ENCODE data around the gene MBTD1.
"Not testable (repeated sequence)": the region's sequence is repeated elsewhere in the genome, so short reads cannot be mapped to it uniquely, and the experiment has no call there.

The MBTD1 gene

DNA sequence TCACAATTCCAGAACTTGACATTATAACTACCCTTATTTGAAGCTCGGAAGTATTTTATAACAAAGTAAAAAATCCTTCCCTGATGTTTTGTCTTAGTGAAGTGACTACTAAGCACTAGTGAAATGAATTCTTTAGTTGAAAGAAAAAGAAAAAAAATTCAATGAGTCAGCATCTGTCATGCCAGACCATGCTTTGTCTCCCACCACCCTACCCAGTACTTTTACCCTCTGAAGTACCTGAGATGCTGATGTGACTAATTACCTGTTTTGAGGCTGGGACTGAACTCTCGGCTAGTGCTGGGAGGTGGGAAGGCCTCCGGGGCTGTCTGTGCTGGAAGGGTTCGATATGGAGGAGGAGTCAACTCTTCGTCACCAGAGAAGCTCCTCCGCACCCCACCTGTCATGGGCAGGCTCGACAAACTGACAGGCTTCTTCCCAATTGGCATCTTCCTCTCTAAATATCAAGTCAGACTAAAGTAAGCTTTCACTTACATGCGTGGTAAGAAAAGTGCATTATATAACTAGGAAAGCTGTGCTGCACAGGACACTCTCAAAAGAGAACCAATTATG, 74.0 kb downstream of the MBTD1 start:
- DNase-seq: no peak

DNA sequence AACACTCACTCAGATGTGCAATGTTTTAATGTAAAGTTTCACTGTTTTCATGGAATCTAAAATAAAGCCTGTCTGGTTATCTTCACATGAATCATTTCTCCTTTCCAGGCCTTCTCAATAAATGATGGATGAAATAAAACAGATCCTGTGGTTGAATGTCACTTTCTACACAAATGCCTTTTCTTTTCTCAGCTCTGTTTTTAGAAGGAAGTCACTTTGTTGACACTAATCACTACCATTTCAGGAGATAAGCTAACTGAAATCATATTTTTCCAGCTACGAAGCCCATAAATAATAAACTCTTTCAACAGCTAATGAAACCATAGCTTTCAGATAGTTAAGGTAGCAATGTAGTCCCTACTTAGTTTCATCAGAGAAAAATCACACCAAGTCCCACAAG, 75.7 kb downstream of the MBTD1 start:
- DNase-seq: no peak

DNA sequence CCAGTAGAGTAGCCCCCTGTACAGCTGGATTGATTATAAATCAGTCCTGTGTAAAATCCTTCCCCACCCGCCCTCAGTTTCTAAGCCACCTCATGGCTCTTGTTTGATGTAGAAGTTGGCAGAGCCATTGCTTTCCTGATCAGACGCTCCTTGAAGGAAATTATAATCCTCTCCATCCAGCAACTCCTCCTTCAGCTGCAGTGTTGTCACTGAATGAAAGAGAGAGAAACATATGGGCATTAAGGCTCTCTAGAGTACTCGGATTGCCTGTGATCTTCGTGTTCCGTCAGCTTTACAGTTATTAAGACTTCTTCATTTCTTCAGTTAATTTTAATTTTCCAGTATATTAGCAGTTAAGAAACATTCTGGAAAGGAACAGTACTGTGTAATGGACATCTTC, 79.4 kb downstream of the MBTD1 start:
- DNase-seq: no peak

DNA sequence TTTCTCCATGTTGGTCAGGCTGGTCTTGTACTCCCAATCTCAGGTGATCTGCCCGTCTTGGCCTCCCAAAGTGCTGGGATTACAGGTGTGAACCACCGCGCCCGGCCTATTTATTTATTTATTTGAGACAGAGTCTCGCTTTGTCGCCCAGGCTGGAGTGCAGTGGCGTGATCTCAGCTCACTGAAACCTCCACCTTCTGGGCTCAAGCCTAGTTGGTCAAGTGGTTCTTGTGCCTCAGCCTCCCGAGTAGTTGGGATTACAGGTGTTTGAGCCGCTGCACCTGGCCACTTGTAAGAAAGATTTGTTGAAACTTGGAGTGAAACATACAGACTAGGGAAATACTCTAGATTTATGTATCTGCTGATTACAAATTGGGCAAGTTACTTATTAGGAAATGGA, 87.8 kb downstream of the MBTD1 start:
- not testable (repeated sequence) for DNase-seq

DNA sequence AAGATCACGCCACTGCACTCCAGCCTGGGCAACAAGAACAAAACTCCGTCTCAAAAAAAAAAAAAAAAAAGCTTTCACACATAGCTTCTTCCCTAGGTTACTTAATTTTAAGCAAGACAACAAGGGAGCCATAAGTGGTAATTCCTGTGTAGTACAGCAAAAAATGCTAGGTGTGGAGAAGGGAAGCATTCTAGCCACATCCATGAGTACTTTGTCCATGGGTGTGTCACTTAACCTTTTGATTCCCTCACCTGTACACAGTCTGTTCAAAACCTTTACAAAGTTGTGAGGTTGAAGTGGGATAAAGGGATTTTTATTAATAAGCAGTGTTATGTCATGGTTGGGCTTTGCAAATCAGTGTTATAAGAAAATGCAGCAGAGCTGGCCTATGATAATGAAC, 89.1 kb downstream of the MBTD1 start:
- DNase-seq: no peak

DNA sequence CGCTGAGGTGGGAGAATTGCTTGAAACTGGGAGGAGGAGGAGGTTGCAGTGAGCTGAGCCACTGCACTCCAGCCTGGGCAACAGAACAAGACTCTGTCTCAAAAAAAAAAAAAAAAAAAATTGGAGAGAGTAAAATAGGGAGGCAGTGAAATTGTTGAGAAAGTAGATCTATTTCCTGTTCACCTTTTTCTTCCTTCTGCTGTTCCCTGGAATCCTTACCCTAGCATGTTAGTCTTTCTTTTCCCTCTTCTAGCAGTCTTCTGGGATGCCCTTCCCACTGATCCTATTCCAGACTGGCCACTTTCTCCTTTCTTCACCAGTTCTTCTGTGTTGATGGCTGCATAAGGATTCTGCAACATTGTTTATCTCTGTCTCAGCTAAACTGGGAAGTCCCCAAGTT, 90.5 kb downstream of the MBTD1 start:
- no peak for DNase-seq

DNA sequence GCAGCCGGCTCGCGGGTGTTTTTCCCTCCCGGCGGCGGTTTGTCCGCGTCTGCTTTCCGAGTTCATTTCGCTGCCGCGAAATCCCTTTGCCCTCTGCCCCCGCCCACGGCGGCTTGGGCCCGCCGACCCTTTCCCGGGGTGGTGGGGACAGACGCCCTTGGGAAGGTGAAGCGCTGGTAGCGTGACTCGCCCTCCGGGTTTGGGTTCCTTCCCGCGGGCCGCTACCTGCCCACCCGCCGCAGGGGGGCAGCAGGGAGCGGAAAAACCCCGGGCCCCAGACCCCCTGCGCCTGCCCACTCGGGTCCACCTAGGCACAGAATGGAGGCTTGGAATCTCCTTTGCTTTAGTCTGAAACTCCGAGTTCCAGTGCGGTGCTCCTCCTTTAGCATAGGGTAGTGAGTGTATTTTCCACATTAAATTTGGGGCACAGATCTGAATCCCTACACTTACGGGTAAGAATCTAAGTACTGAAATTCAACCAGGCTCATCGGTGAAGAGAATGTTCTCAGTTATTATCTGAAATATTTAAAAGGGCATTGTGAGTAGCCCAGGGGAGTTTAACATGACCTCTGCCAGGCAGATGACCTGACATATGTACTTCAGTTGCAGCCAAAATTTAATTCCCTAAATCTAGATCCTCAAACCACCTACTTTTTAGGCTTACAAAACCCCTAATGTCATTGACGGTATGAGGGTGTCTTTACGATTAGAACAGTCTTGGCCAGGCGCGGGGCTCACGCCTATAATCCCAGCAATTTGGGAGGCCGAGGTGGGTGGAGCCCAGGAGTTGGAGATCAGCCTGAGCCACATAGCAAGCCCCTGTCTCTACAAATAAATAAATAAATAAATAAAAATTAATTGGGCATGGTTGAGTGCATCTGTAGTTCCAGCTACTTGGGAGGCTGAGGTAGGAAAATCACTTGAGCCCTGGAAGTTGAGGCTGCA, 92.6 kb downstream of the MBTD1 start:
- peak; percentile 38 for DNase-seq

DNA sequence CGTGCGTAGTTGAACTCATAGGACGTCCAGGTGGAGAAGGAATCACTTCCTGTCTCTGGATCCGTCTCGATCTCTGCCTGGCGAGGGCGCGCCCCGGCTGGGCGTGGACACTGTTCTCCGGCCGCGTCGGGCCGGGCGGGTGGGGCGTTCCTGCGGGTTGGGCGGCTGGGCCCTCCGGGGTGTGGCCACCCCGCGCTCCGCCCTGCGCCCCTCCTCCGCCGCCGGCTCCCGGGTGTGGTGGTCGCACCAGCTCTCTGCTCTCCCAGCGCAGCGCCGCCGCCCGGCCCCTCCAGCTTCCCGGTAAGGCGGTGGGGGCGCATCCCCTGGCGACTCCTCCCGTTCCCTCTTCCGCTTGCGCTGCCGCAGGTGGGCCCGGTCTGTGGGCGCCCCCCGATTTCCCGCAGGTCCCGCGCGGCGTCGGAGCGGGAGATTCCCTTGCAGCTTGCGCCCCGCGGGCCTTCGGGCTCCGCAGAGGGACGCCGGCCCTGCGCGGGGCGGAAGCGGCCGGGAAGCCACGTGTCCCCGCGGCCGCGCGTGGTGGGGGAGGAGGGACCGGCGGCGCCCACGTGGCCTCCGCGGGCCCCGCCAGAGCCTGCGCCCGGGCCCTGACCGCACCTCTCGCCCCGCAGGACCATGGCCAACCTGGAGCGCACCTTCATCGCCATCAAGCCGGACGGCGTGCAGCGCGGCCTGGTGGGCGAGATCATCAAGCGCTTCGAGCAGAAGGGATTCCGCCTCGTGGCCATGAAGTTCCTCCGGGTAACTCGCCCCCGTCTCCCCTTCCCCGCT, 93.5 kb downstream of the MBTD1 start, which contains the start of gene NME2:
Gene NME2 (plus strand): TSS at position 214 of the 789 bp plus-strand sequence. CDS start 420 bp downstream, at position 634.
- DNase-seq: peak; percentile 53

DNA sequence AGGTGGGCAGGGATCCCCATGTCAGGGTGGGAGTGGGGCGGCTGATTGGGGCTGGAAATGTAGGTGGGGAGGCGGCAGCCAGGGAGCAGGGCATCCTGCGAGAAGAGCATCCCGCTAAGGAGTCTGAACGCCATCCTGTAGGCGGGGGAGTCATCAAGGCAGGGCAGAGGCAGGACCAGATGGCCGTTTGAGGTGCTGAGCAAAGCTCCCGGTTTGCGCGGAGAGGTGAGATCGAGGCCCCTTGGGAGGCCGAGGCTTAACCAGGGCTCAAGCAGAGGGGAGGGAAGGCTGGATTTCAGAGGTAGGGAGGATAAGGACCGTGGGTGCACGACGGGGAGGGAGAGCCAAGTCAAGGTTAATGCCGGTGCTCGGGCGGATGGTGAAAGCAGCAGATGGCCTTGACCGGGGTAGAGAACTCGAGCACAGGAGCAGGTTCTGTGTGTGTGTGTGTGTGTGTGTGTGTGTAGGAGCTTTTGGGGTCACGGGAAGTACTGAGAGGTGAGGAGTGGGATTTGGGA, 94.1 kb downstream of the MBTD1 start:
- no peak for DNase-seq

DNA sequence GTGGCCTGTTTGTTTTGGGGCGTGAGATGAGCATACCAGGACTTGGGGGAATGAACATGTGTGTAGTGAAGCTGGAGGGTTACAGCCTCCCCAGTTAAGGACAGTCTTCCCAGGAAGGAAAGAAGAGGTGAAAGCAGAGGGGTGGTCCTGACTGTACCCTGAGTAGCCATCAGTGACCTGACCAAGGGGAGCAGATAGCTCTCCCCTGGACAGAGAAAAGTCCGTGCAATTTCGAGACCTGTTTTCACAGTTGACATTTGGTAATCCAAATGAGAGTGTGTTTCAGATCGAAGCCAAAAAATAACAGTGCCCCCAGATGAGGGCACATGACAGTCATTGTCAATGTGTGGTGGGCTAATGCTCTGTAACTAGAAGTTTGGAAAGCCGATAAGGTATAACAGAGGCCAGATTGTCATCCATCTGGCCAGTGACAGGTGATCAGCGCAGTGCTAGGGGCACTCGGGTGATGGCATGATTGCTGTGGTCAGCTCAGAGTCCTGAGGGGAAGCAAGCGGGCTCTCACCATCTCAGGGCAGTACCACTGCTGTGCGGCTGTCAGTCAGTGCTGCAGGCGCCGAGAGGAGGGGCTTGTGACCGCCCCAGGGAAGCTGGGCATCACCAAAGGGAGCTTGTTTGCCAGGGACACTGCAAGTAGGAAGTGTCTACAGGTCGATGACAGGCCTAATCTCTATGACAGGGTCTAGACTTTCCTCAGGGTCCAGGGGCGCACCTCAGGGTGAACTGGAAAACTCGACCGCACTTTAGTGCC, 94.8 kb downstream of the MBTD1 start:
- DNase-seq: no peak

DNA sequence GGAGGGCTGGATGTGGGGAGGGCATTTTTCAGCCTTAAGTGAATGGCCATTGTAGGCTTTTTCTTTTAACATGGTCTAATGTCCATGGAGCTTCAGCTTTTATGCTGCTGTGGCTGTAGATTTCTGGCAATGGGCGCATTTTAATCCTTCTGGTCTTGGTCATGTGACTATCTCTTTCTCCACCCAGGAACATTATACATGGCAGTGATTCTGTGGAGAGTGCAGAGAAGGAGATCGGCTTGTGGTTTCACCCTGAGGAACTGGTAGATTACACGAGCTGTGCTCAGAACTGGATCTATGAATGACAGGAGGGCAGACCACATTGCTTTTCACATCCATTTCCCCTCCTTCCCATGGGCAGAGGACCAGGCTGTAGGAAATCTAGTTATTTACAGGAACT, 98.3 kb downstream of the MBTD1 start:
- no peak for DNase-seq

DNA sequence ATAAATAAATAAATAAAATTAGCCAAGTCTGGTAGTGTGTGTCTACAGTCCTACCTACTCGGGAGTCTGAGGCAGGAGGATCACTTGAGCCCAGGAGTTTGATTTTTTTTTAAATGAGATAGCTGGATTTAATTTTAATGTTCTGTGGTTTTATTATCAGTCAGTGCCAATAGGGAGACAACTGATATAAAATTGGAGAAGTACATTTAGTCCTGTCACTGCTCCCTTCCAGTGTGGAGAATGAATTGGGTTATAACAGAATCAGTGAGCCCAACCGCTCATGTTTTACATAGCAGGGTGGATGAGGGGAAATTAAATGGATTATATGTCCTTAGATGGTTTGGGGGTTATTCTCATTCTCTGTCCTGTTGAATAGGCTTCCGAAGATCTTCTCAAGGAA, 100.2 kb downstream of the MBTD1 start:
- no peak for DNase-seq

DNA sequence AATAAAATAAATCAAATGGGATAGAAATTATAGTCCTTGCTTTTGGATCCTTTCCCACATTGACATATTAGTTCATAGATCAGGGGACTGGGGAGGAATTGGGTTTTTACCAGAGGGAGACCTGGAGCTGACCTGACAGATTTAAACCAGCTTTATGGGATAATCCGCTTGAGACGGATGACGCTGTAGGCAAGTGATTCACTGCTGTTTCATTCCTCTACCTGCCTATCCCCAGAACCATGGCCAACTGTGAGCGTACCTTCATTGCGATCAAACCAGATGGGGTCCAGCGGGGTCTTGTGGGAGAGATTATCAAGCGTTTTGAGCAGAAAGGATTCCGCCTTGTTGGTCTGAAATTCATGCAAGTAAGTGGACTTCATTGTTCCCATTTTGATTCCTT, 104.4 kb downstream of the MBTD1 start:
- no peak for DNase-seq

DNA sequence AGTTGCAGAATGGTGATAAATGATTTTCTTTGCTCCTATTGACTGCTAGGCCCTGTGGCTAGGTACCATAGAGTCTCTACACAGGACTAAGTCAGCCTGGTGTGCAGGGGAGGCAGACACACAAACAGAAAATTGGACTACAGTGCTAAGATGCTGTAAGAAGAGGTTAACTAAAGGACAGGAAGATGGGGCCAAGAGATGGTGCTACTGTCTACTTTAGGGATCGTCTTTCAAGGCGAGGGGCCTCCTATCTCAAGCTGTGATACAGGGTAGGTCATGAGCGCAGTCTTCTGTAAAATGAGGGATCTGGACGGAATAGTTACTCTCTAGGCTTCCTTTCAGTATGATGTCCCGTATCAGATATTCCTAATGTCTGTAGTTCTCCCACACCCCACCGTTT, 105.7 kb downstream of the MBTD1 start:
- no peak for DNase-seq

DNA sequence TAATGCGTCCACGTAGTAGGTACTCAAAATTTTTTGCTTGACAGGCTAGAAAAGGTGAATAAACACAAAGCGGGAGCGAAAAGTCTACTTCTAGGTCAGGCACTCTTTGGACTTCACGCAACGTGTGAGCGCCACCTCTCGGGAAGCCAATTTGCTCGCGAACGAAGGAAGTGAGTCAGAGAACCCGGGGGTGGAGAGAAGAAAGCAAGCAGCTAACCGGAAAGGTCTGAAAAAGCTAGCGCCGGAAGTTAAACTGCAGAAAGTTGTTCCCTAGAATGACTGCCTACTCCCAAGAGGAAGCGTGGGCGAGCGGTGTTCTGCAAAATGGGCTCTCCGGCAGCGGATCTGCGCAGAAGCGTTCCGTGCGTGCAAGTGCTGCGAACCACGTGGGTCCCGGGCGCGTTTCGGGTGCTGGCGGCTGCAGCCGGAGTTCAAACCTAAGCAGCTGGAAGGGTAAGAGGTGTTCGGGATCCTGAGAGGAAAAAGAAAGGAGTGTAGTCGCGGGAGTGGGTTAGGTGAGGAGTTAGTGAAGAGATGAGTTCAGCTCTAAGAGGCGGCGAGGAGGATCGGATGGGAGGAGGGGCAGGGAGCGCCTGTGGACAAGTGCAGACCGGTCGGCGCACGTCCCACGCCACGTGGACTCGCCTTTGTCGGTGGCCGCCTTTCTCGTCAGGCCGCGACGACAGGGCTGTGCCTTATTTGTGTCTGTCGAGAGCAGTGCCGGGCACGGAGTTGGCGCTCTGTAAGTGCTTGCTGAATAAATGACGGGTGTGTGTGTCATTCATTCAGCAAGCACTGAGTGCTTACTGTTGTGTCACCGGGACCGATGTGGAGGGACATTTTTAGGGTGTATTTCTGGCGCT, 106.4 kb downstream of the MBTD1 start, which contains the start of gene NME1:
Gene NME1 (plus strand): TSS at position 350 of the 863 bp plus-strand sequence. CDS start 2,096 bp downstream, outside the sequence.
- peak; percentile 99 for DNase-seq

DNA sequence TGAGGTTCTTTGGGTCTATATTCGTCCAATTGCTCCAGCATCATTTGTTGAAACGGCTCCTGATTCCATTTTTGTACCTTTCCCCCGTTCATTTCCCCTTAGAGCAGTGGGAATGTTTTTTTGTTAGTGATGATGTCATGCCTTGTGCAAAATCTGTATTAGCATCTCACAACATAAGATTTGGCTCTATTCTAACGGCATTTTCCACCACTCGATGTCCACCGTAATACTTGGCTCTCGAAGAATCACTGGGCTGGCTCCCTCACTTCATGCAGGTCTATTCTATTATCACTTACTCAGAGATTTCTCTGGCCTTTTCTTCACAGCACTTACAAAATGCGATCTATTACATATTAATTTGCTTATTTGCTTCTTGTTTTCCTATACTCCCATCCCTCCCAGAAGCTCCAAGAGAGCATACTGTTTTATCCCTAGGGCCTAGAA, 107.1 kb downstream of the MBTD1 start:
- DNase-seq: no peak

DNA sequence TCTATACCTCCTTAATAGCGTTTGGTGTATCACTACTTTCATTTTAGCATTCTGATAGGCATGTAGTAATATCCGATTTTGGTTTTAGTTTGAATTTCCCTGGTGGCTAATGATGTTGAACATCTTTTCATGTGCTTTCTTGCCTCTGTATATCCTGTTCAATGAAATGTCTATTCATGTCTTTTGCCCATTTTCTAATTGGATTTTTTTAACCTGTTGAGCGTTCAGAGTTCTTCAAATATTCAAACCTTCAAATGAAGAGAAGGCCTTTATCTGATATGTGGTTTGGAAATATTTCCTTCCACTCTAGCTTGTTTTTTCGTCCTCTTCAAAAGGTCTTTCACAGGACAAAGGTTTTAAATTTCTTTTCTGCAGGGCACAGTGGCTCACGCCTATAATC, 108.9 kb downstream of the MBTD1 start:
- no peak for DNase-seq

DNA sequence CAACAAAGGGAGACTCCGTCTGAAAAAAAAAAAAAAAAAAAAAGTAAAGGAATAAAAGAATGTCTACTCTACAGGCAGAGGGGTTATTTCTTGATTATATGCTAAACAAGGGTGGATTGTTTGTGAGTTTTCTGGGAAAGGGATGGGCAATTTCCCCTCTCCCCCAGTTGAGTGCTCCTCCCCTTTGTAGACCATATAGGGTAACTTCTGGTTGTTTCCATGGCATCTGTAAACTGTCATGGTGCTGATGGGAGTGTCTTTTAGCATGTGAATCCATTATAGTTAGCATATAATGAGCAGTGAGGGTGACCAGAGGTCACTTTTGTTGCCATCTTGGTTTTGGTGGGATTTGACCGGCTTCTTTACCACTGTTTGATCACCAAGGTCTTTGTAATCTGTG, 110.7 kb downstream of the MBTD1 start:
- DNase-seq: no peak

DNA sequence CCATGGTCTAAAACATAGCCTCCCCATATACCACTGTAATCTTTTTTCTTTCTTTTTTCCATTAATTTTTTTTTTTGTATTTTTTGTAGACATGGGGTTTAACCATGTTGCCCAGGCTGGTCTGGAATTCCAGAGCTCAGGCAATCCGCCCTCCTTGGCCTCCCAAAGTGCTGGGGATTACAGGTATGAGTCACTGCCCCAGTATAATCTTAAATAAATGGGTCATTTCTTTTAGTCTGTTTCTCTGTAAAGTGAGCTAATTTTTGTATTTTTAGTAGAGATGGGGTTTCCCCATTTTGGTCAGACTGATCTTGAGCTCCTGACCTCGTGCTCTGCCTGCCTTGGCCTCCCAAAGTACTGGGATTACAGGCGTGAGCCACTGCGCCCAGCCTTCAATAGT, 112.2 kb downstream of the MBTD1 start:
- no peak for DNase-seq

DNA sequence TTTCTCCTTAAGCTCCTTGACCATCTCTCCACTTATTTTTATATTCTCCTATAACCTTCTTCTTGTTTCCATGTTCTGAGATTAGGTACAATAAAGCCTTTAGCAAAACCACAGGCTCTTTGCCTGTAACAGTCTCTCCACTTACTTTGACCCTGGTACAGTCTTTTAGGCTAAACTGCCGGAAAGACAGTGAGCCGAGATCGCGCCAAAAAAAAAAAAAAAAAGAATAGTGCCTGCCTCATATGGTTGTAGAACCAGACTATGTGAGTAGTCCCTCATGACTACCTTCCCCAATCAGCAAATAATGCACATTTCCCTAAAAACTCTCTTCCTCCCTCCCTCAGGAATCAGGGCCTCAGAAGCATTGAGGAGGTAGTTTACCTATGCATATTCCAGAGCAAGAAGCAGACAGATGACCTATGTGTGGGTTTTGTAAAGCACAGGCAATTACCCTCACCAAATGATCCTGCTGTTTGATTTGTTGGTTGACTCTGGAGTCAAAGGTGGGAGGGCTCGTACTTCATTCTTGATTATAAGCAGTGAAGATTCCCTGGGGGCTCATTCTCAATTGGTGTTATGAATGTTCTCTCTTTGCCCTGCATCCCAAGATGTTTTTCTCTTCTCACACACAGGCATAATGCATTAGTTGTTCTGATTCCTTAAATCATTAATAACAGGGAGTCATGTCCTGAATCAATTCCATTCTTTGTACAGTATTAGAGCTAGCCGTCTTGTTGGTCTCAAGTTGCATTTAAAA, 115.4 kb downstream of the MBTD1 start:
- DNase-seq: no peak

DNA sequence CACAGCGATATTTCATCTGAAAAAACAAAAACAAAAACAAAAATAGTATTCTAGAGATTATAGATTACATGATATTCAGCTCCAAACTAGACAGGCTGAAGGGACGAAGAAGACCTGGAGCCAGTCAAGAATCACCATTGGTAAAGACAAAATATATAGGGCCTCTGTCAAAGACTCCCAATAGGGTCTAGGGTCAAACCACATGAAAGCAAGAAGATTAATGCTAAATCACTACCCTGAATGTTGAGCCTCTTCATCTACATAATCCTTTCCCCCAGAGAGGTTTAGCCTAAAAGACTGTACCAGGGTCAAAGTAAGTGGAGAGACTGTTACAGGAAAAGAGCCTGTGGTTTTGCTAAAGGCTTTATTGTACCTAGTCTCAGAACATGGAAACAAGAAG, 117.3 kb downstream of the MBTD1 start:
- no peak for DNase-seq

All from NCI-H1694 treated with DMSO at 0.1 percent for 48 hours (cell line).